ENCODE results near the gene KRTAP5-4. TPM values are rescaled to one million over a fixed set of nuclear protein-coding genes. Genes with fewer than 3 reads are reported as not detected.
"Not testable (repeated sequence)": the region's sequence is repeated elsewhere in the genome, so short reads cannot be mapped to it uniquely, and the experiment has no call there.

The KRTAP5-4 gene, protein sequence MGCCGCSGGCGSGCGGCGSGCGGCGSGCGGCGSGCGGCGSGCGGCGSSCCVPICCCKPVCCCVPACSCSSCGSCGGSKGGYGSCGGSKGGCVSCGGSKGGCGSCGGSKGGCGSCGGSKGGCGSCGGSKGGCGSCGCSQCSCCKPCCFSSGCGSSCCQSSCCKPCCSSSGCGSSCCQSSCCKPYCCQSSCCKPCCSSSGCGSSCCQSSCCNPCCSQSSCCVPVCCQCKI
- not detected for total RNA-seq

DNA sequence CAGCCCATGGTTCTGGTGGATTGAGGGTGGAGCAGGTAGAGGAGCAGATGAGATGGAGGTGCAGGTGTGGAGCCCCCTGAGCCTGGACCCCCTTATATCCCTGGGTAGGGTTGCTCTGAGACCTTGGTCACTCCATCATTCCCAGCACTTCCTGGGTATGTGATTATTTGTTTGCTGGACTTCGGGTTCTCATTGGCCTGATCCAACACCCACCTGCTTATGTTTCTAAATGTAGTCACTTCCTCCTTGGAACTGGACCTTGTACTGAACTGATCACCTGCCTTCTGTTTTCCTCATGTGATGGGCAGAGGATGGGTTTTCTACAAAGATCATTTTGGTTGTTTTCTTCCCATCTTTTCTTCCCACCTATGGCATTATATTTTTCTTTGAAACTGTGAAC, at the start of gene KRTAP5-4:
Gene KRTAP5-4, minus strand, starts transcription at position 53 of the 400 bp plus-strand sequence. Its CDS starts 45 bp downstream, at position 8.
- Mint-ChIP-seq H3K4me1 (ENCODE audit: low read depth) (peaks cover 6% of the 10 kb centered on the region), H3K36me3 (ENCODE audit: insufficient read depth) (no peaks in the 10 kb centered on the region), H3K9me3 (no peaks in the 10 kb centered on the region), H3K4me3 (no peak within 1 kb of the TSS), H3K27me3 (ENCODE audit: low read depth) (peaks cover 13% of the 10 kb centered on the region)
- DNase-seq (no peak), ATAC-seq (no peak)

DNA sequence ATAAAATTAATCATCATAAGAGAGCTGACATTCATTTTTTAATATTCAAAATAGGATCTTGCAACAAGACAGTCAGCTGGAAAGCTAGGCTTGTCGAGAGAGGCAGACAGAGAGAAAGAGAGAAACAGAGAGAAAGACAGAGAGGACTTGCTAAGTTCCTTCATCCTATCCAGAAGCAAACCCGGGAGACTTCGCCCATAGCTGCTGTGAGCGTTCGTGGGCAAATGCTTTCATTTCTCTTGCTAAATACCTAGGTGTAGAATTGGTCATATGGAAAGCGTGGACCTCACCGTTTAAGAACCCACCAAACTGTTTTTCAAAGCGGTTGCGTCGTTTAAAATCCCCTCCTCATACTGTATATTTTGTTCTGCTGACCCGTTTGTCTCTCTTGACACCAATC, 49.7 kb upstream of the KRTAP5-4 start:
- Mint-ChIP-seq H3K9me3 (no peaks in the 10 kb centered on the region), H3K4me3 (no peak overlapping the region)

DNA sequence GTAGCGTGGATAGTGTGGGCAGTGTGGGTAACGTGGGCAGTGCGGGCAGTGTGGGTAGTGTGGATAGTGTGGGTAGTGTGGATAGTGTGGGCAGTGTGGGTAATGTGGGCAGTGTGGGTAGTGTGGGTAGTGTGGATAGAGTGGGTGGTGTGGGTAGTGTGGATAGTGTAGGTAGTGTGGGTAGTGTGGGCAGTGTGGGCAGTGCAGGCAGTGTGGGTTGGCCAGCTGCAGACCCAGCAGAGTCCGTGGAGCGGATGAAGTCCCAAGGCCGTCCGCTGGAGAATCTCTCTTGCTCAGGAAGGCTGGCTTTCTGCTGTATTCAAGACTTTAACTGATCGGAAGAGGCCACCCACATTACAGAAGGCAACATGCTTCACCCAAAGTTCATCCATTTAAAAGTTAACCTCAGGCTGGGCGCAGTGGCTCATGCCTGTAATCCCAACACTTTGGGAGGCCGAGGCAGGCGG, 49.0 kb upstream of the KRTAP5-4 start:
- peaks cover 61% of the 10 kb centered on the region for H3K27me3 Mint-ChIP-seq (ENCODE audit: low read depth)
- DNase-seq (no peak), ATAC-seq (no peak)
- H3K4me1 Mint-ChIP-seq (ENCODE audit: low read depth): no peaks in the 10 kb centered on the region
- no peak overlapping the region for H3K4me3 Mint-ChIP-seq
- no peaks in the 10 kb centered on the region for H3K9me3 Mint-ChIP-seq
- no peaks in the 10 kb centered on the region for H3K36me3 Mint-ChIP-seq (ENCODE audit: insufficient read depth)

More for the DNA sequence above, 49.7 kb upstream of the KRTAP5-4 start:
- DNase-seq (no peak), ATAC-seq (no peak)
- no peaks in the 10 kb centered on the region for H3K4me1 Mint-ChIP-seq (ENCODE audit: low read depth)
- H3K27me3 Mint-ChIP-seq (ENCODE audit: low read depth): peaks cover 65% of the 10 kb centered on the region
- no peaks in the 10 kb centered on the region for H3K36me3 Mint-ChIP-seq (ENCODE audit: insufficient read depth)

DNA sequence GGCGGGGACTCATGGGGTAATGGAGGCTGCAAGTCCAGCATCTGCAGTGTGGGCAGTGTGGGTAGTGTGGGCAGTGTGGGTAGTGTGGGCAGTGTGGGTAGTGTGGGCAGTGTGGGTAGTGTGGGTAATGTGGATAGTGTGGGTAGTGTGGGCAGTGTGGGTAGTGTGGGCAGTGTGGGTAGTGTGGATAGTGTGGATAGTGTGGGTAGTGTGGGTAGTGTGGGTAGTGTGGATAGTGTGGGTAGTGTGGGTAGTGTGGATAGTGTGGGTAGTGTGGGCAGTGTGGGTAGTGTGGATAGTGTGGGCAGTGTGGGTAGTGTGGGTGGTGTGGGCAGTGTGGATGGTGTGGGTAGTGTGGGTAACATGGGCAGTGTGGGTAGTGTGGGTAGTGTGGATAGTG, 48.5 kb upstream of the KRTAP5-4 start:
- ATAC-seq; DNase-seq; H3K4me3 Mint-ChIP-seq; H3K4me1 Mint-ChIP-seq (ENCODE audit: low read depth); H3K36me3 Mint-ChIP-seq (ENCODE audit: insufficient read depth); H3K9me3 Mint-ChIP-seq: not testable (repeated sequence)
- peaks cover 57% of the 10 kb centered on the region for H3K27me3 Mint-ChIP-seq (ENCODE audit: low read depth)

DNA sequence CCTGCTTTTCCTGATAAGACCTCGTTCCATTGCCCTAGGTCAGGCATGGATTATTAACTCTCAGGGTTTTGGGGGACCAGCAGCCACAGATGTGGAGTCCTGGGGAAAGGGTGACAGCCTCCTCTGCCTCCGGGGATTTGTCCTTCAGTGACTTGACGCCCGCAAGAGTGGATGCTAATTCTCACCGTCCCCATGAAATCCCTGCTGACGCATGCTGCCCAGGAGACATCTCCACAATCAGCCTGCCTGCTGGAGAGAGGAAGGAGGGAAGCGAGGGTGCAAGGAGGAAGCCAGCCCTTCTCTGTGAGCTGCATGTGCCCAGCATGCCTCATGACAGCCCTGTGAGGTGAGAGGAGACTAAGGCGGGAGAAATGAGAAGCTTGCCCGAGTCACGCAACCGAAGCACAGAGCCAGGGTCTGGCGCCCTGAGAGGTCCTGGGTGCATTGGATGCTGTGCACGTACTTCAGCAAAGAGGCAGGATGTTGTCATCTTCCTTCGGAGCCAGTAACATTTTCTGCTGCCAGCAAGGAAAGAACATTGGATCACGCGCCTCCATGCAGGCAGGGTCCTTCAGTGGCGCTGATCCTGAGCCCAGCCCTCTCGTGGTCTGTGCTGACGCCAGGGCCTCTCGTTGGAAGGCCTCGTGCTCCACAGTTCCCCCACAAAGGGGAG, 47.7 kb upstream of the KRTAP5-4 start:
- DNase-seq (no peak), ATAC-seq (no peak)
- H3K36me3 Mint-ChIP-seq (ENCODE audit: insufficient read depth): no peaks in the 10 kb centered on the region
- peaks cover 53% of the 10 kb centered on the region for H3K27me3 Mint-ChIP-seq (ENCODE audit: low read depth)
- no peaks in the 10 kb centered on the region for H3K4me1 Mint-ChIP-seq (ENCODE audit: low read depth)
- H3K4me3 Mint-ChIP-seq: no peak overlapping the region
- no peaks in the 10 kb centered on the region for H3K9me3 Mint-ChIP-seq

DNA sequence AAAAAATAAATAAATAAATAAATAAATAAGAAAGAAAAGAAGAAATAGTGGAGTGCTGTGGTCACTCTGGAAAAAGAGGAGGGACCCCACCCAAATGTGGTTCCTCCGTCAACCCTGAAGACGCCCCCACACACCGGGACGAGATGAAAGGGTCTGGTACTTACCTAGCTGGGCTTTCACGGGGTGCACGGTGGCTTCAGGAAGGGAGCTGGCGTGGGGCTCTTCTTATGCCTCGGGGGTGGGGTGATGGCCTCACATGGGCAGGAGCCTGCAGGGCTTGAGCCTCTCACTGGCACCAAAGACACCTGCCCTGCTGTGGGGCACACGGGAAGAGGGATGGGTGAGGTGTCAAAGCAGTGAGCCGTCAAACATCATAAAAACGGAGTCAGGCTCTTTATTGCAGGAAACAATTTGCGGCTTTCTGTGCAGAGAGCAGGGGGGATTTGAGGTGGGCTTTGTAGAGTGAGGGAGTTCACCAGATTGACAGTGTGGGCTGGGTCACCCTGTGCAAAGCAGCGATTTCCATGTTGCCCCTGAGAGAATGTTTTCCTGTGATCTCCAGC, 47.1 kb upstream of the KRTAP5-4 start:
- ATAC-seq (no peak), DNase-seq (no peak)
- Mint-ChIP-seq H3K36me3 (ENCODE audit: insufficient read depth) (no peaks in the 10 kb centered on the region), H3K4me1 (ENCODE audit: low read depth) (no peaks in the 10 kb centered on the region), H3K9me3 (no peaks in the 10 kb centered on the region), H3K4me3 (no peak overlapping the region), H3K27me3 (ENCODE audit: low read depth) (peaks cover 47% of the 10 kb centered on the region)

DNA sequence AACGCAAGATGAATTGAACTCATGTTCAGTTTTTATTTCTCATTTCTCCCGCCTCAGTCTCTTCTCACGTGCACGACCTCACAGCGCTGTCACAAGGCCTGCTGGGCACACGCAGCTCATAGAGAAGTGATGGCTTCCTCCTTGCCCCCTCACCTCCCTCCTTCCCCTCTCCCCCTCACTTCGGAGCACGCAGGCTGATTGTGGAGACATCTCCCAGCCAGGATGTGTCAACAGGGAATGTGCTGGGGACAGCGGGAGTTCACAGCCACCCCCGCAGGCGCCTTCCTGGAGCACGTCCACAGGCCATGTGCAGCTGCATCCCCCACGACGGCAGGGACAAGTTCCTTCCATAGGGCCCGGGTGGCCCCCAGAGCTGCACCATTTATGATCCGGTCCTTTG, 46.0 kb upstream of the KRTAP5-4 start:
- H3K27me3 Mint-ChIP-seq (ENCODE audit: low read depth): peaks cover 41% of the 10 kb centered on the region
- ATAC-seq (no peak), DNase-seq (no peak)
- no peak overlapping the region for H3K4me3 Mint-ChIP-seq
- no peaks in the 10 kb centered on the region for H3K4me1 Mint-ChIP-seq (ENCODE audit: low read depth)
- no peaks in the 10 kb centered on the region for H3K9me3 Mint-ChIP-seq
- no peaks in the 10 kb centered on the region for H3K36me3 Mint-ChIP-seq (ENCODE audit: insufficient read depth)

DNA sequence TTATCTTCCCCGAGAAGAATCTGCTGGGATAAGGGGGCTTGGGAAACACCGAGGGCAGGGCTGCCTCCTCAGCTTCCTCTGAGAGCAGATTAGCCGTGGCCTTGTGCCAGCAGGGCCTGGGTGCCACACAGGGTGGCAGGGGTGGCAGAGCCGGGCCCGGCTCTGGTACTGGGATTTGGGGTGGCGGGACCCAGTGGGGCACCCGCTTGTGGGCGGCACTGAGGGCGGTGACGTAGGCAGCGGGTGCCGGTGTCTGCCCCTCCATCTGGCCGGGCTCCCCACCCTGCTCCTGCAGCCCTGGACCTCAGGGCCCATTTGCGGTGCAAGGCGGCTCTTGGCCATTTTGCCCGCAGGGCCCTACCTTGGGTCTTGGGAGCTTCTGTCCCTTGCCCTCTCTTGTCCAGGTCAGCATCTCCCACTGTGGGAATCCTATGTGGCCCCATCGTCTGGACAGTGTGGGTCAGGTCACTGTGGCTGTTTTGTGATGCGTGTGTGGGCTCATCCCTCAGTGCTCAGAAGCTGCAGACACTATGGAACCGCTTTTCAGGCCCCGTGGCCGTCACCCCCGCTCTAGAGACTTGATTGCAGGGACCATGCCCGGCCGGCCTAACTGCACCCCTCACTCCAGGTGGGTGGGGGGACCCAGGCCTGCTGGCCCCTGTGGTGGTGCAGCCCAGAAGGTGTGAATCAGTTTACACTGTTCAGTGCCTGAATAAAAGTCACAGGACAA, 45.3 kb upstream of the KRTAP5-4 start:
- Mint-ChIP-seq H3K9me3 (no peaks in the 10 kb centered on the region), H3K36me3 (ENCODE audit: insufficient read depth) (no peaks in the 10 kb centered on the region)
- ATAC-seq: no peak

DNA sequence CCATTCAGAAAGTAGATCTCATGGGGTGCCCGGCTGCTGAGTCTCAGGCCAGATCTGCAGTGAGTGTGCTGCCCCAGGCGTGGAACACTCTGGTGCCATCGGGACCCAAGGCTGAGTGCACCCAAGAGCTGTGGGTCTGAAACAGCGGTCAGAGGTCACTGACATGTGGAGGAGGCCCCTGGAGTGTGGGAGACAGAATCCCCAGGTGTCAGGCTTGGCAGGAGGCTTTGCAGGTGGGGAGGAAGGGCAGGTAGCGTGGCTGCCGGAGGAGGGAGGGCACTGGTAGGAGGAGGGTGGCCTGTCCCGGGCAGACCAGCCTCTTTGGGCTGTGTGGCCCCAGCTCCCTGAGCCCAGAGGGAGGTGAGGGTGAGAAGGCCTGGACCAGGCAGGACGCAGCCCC, 43.4 kb upstream of the KRTAP5-4 start:
- Mint-ChIP-seq H3K36me3 (ENCODE audit: insufficient read depth) (no peaks in the 10 kb centered on the region), H3K9me3 (no peaks in the 10 kb centered on the region), H3K4me3 (no peak overlapping the region), H3K27me3 (ENCODE audit: low read depth) (peaks cover 44% of the 10 kb centered on the region), H3K4me1 (ENCODE audit: low read depth) (peaks cover 4% of the 10 kb centered on the region)
- DNase-seq (no peak), ATAC-seq (no peak)

More for the DNA sequence above, 45.3 kb upstream of the KRTAP5-4 start:
- Mint-ChIP-seq H3K4me3 (no peak overlapping the region), H3K27me3 (ENCODE audit: low read depth) (peaks cover 39% of the 10 kb centered on the region), H3K4me1 (ENCODE audit: low read depth) (peaks cover 1% of the 10 kb centered on the region)
- no peak for DNase-seq

DNA sequence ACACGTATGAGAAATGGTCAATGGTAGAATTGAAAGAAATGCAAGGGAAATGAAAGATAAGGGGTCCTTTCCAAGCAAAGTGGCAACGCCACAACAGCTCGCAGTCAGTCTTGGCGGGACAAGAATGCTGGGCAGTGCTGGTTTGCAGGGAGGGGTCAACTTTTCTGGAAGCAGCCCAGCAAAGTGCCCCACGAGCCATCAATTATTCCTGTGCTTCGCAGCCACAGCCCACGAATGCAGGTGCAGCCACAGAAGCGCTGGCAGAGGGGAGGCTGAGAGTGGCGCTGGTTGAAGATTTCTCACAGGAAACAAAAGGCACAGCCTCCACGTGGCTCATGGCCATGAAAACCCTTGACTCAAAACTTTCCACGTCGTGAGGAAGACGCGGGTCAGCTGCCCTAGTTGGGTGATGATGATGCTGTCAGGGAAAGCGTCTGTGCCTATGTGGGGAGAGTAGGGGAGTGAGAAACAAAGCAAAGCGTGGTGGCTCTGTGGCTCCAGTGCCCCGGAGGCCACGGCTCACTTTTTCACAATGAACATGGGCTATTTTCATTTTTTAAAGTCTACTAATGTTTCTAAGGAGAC, 40.9 kb upstream of the KRTAP5-4 start:
- not testable (repeated sequence) for ATAC-seq; DNase-seq; H3K9me3 Mint-ChIP-seq; H3K4me3 Mint-ChIP-seq; H3K36me3 Mint-ChIP-seq (ENCODE audit: insufficient read depth)
- Mint-ChIP-seq H3K27me3 (ENCODE audit: low read depth) (peaks cover 31% of the 10 kb centered on the region), H3K4me1 (ENCODE audit: low read depth) (peaks cover 16% of the 10 kb centered on the region)

DNA sequence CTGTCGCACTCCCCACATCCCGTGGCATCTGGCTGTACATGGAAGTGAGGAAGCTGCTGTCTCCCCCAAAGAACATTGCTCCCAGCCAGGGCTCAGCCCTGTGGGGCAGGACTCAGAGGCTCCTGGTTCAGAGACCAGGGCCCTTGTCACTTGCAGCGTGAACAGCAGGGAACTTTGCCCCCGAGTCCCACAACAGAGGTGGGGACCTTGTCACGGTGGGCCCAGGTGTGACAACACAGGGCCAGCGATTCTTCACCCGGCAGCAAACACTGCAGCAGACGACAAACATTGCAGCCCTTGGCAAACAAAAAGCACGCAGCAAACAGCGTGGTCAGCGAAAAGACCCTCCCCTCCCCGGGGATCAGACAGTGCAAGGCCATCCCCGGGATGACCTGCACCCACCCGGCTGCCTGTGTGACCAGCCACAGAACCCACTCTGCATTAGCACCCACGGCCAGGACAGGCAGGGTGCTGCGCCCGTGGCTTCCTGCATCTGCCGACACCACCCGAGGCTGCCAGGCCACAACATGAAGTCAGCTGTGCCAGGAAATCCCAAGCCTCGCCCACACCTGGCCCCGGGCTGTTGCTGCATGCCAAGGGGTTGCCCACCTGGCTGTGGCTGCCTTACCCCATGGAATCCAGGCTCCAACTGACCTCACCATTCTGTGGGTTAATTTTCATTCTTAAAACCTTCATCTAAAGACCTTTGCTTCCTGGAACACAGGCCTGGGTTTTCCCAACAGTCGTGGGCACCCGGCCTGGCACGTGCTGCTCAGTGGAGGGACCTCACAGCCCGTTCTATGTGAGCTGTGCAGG, 39.7 kb upstream of the KRTAP5-4 start:
- Mint-ChIP-seq H3K27me3 (ENCODE audit: low read depth) (peaks cover 25% of the 10 kb centered on the region), H3K4me1 (ENCODE audit: low read depth) (peaks cover 16% of the 10 kb centered on the region)
- DNase-seq; ATAC-seq; H3K4me3 Mint-ChIP-seq; H3K36me3 Mint-ChIP-seq (ENCODE audit: insufficient read depth); H3K9me3 Mint-ChIP-seq: not testable (repeated sequence)

DNA sequence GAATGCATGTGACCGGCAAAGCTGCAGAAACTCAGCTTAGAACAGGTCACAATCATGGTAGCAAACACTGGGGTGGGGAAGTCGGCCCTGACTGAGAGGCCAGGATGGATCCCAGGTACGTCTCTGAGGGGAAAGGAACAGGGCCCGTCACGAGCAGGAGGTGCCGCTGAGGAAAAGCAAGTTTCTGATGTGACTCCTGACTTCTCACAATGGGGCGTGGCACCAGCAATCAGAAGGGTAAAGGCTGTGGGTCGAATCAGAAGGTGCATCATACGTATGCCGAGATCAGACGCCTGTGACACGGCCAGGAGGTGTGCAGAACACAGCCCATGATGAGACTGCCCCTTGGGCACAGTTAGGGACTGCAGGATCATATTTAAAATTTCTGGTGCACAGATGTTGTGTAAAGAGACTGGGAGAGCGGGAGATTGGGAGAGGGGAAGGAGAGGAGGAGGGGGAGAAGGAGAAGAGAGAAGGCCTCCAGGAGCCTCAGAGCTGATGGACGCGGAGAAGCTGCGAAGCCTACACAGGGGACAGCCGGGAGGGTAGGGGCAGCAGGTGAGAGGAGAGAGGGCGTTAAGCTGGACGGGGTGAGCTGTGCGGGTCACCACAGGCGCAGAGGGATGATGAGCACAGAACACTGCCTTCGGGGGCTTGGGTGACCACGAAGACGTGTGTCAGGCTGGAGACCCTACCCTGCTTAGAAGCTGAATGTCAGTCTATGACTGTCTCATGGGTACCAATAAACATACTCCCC, 38.4 kb upstream of the KRTAP5-4 start:
- peaks cover 31% of the 10 kb centered on the region for H3K27me3 Mint-ChIP-seq (ENCODE audit: low read depth)
- DNase-seq (no peak), ATAC-seq (no peak)
- H3K4me3 Mint-ChIP-seq: no peak overlapping the region
- peaks cover 16% of the 10 kb centered on the region for H3K4me1 Mint-ChIP-seq (ENCODE audit: low read depth)
- no peaks in the 10 kb centered on the region for H3K36me3 Mint-ChIP-seq (ENCODE audit: insufficient read depth)
- H3K9me3 Mint-ChIP-seq: no peaks in the 10 kb centered on the region

DNA sequence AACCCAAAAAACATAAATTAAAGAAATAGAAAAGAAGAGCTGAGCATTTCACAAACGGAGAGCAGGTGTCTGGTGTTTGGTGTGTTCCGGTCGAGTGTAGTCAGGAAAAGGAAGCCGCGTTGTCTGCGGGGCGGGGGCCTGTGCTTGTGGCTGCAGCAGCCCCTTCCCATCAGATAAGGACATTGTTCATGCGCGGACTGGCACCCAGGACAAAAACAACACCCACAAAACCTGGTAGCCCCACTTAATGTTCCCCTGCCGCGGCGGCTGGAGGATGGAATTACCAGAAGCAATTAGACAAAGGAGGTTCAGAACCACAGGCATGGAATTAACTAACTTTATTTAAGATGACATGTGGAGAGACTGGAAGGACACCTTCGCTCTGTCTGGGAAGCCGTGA, 37.6 kb upstream of the KRTAP5-4 start:
- ATAC-seq (no peak), DNase-seq (no peak)
- Mint-ChIP-seq H3K4me3 (peak overlapping the region; percentile 45), H3K9me3 (no peaks in the 10 kb centered on the region), H3K36me3 (ENCODE audit: insufficient read depth) (no peaks in the 10 kb centered on the region), H3K4me1 (ENCODE audit: low read depth) (peaks cover 16% of the 10 kb centered on the region), H3K27me3 (ENCODE audit: low read depth) (peaks cover 30% of the 10 kb centered on the region)

Data from activated T-cell treated with anti-CD3 and anti-CD28 coated beads, Interleukin-2, amount 50 U/mL, for 4 hours (primary cell).